Lower lobe of right lung (tissue), 2 donors: ENCODE measurements around the gene CXCR2. TPM values are rescaled to one million over a fixed set of nuclear protein-coding genes. Genes with fewer than 3 reads are reported as not detected.

ENCODE experiments used
- ATAC-seq, 2 donors: fragments of 200-7000 bp; cut with Tn5 transposase; one replicate each; pipeline ENCODE4 v1.9.1; 2020 to 2022; ENCODE audit warnings: mild to moderate bottlenecking in 2 of 2, moderate library complexity in 2 of 2
- DNase-seq: peaks from one replicate; pipeline ENCODE4 v3.0.0-alpha.2; 2020
- H3K27ac ChIP-seq: fragments of 200-600 bp; one replicate; pipeline ENCODE4 v1.8.0; 2022
- H3K27me3 ChIP-seq: fragments of 200-600 bp; one replicate; pipeline ENCODE4 v1.8.0; 2022; ENCODE audit warnings: low read depth
- H3K36me3 ChIP-seq: fragments of 200-600 bp; one replicate; pipeline ENCODE4 v1.8.0; 2022; ENCODE audit warnings: mild to moderate bottlenecking
- H3K4me1 ChIP-seq: fragments of 200-600 bp; one replicate; pipeline ENCODE4 v1.8.0; 2022
- H3K4me3 ChIP-seq: fragments of 200-600 bp; one replicate; pipeline ENCODE4 v1.8.0; 2022; ENCODE audit warnings: mild to moderate bottlenecking
- H3K9me3 ChIP-seq: fragments of 200-600 bp; one replicate; pipeline ENCODE4 v1.8.0; 2022
- CTCF ChIP-seq: fragments of 200-600 bp; IDR thresholded peaks from one replicate; pipeline ENCODE4 v1.8.0; 2022; ENCODE audit warnings: antibody characterized with exemption, mild to moderate bottlenecking
- intact Hi-C: fragments of 100-400 bp; cut with DNase I; formaldehyde crosslinking; loops from one replicate; pipeline ENCODE4 v1.11.0; 2022
- total RNA-seq: library from RNA; stranded (reverse); fragmentation: NEBNext Ultra II Directional; extraction: Animal tissue kit (Norgen Biotek cat#: 25700); gene quantifications from one replicate; pipeline ENCODE4 v1.2.1, GENCODE V29; 2021
- donor health status: DM: no; HTN: yes; CAD: no; lungs with severe emphysema.

Gene CXCR2
- total RNA-seq, 1 donor from 2014 or later, result 20.1 TPM

DNA sequence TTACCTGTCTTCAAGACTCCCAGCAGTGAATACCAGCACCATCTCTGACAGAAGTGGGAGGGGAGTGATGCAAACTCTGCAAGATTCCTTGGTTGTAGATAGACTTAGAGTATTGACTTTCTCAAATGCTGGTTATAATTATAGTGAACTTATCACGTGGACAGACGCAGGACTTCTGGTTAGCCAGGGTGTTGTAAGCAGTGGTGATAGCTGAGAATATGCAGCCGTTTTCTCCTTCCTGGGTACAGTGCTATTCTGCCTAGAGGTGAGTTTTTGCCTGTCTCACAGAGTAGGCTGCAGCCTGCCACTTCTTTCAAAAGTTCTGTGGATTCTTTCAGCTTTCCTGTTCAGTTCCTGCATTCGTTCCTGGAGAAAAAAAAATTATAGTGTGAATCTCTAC is 733 bp upstream of the CXCR2 start:
- Histone ChIP-seq H3K36me3 (no peaks in the 10 kb centered on the region), H3K4me3 (no peak overlapping the region), H3K27me3 (no peaks in the 10 kb centered on the region), H3K9me3 (peaks cover 4% of the 10 kb centered on the region), H3K27ac (peak overlapping the region; percentile 31), H3K4me1 (peaks cover 17% of the 10 kb centered on the region)
- intact Hi-C loops, result no loop called here
- ATAC-seq, result peak; percentile 59 to 64
- no peak for DNase-seq
- TF ChIP-seq CTCF, result no peak

GRCh38 chr2:218127929-218128455 is 2.2 kb downstream of the CXCR2 start:
- H3K4me1 ChIP-seq, result peaks cover 17% of the 10 kb centered on the region
- no peak for ATAC-seq
- no peaks in the 10 kb centered on the region for H3K9me3 ChIP-seq
- no peak overlapping the region for H3K27ac ChIP-seq
- no peak for DNase-seq
- no peaks in the 10 kb centered on the region for H3K27me3 ChIP-seq
- intact Hi-C loops, result no loop called here
- no peak for TF ChIP-seq CTCF
- H3K4me3 ChIP-seq, result no peak overlapping the region
- no peaks in the 10 kb centered on the region for H3K36me3 ChIP-seq

DNA sequence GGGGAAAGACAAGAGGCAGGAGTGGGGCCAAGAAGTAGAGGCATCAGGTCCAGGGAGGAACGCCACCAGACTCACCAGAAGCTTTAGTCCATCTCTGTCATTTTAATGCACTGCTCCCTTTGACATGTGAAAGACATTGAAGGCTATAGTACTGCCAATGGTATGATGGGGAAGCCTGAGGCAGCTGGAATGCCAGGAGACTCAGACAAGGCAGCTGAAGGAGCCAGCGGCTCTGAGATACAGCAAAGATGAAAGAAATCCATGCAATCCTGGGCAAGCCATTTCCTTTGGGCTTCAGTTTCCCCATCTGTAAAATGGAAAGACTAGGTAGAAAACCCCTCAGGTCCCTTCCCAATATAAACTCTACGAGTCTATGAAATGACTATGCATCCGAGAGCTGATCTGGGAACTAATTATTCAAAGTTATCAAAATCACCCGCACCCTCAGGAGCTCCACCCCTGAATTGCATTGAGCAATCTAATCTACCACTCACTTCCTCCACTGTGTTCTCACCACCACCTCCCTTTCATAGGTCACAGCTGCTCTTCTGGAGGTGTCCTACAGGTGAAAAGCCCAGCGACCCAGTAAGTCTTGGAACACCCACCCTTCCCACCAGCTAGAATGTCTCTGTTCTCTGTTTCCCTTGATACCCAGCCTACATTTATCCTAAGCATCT is 3.1 kb downstream of the CXCR2 start:
- no peaks in the 10 kb centered on the region for H3K36me3 ChIP-seq
- peaks cover 17% of the 10 kb centered on the region for H3K4me1 ChIP-seq
- H3K9me3 ChIP-seq, result no peaks in the 10 kb centered on the region
- no peaks in the 10 kb centered on the region for H3K27me3 ChIP-seq
- peak overlapping the region; percentile 8 for H3K4me3 ChIP-seq
- intact Hi-C loops, result no loop called here
- no peak for TF ChIP-seq CTCF
- DNase-seq (no peak), ATAC-seq (peak; percentile 25 to 26)
- no peak overlapping the region for H3K27ac ChIP-seq

GRCh38 chr2:218129458-218130135 is 3.8 kb downstream of the CXCR2 start:
- H3K27me3 ChIP-seq, result no peaks in the 10 kb centered on the region
- H3K4me1 ChIP-seq, result peaks cover 17% of the 10 kb centered on the region
- no peak for ATAC-seq
- no peak for TF ChIP-seq CTCF
- H3K4me3 ChIP-seq, result peak overlapping the region; percentile 8
- H3K9me3 ChIP-seq, result no peaks in the 10 kb centered on the region
- DNase-seq, result no peak
- intact Hi-C loops, result no loop called here
- no peak overlapping the region for H3K27ac ChIP-seq
- no peaks in the 10 kb centered on the region for H3K36me3 ChIP-seq

GRCh38 chr2:218130377-218130776 is 4.5 kb downstream of the CXCR2 start:
- peak in 1 of 2 donors; percentile 25 for ATAC-seq
- Histone ChIP-seq H3K4me1 (peaks cover 17% of the 10 kb centered on the region), H3K27me3 (no peaks in the 10 kb centered on the region), H3K27ac (no peak overlapping the region), H3K36me3 (no peaks in the 10 kb centered on the region), H3K4me3 (no peak overlapping the region), H3K9me3 (no peaks in the 10 kb centered on the region)
- no peak for TF ChIP-seq CTCF
- no peak for DNase-seq
- intact Hi-C loops, result no loop called here
